Ovary (tissue), 9 donors: ENCODE data around the gene PAAF1. TPM values are rescaled to one million over a fixed set of nuclear protein-coding genes. Genes with fewer than 3 reads are reported as not detected.
"Not testable (repeated sequence)": the region's sequence is repeated elsewhere in the genome, so short reads cannot be mapped to it uniquely, and the experiment has no call there.

Experiments used
- DNase-seq, 5 donors: peaks; one replicate each; pipeline ENCODE4 v3.0.0-alpha.2; 2019 to 2020
- H3K27ac ChIP-seq, 2 donors: fragments of 200-600 bp; one replicate each; pipeline versions ENCODE4 v1.5.1 to v1.8.0; 2019 to 2022
- H3K27me3 ChIP-seq: fragments of 200-600 bp; one replicate; pipeline ENCODE4 v1.8.0; 2022
- H3K36me3 ChIP-seq: fragments of 200-600 bp; sonication (generic); one replicate; pipeline ENCODE4 v1.5.1; 2019
- H3K4me1 ChIP-seq: one replicate; pipeline ENCODE4 v1.8.1; 2013; ENCODE audit warnings: mild to moderate bottlenecking, moderate library complexity; ENCODE audit not compliant: insufficient read depth
- H3K4me3 ChIP-seq: fragments of 200-600 bp; sonication (generic); one replicate; pipeline ENCODE4 v1.5.1; 2017
- H3K9me3 ChIP-seq, 2 donors: fragments of 200-600 bp in 1 of 2; sonication (generic) in 1 of 2; one replicate each; pipeline versions ENCODE4 v1.5.1 to v1.8.1; 2013 to 2019; ENCODE audit warnings: mild to moderate bottlenecking in 1 of 2, moderate library complexity in 1 of 2
- CTCF ChIP-seq, 3 donors: fragments of 450-650 bp in 2 of 3; fragments of 200-600 bp in 1 of 3; IDR thresholded peaks; one replicate each; pipeline versions ENCODE4 v1.5.1 to v1.8.0; 2016 to 2022; ENCODE audit warnings: antibody characterized with exemption in 3 of 3, mild to moderate bottlenecking in 1 of 3
- EP300 ChIP-seq: sonication (generic); formaldehyde crosslinking; IDR thresholded peaks from one replicate; pipeline ENCODE4 v1.6.1; 2017; ENCODE audit warnings: antibody characterized with exemption
- POLR2A ChIP-seq: fragments of 450-650 bp; IDR thresholded peaks from one replicate; pipeline ENCODE4 v1.6.1; 2017; ENCODE audit warnings: antibody characterized with exemption, mild to moderate bottlenecking, moderate library complexity
- WGBS, 3 donors: extraction: QIAGEN DNeasy Blood & Tissue Kit in 1 of 3; methylation state at CpG; one replicate each; pipeline versions ENCODE4 v1.1.5 to v1.1.7; 2013 to 2017; 5-methylcytosine and 5-hydroxymethylcytosine counted together
- intact Hi-C, 4 donors: fragments of 100-400 bp; cut with DNase I; formaldehyde crosslinking; loops; one replicate each; pipeline versions ENCODE4 v1.11.0 to v1.15.1; 2022 to 2023
- polyA plus RNA-seq, 2 donors: library from polyadenylated mRNA; stranded (reverse); fragments of 200-250 nt in 1 of 2; fragments of 350-450 nt in 1 of 2; fragmentation: Illumina TruSeq in 1 of 2; extraction: RNeasy Lipid Tissue Mini Kit (QIAGEN cat#74804) in 1 of 2; gene quantifications; one replicate each; pipeline ENCODE4 v1.2.3, GENCODE V29; 2013 to 2014
- total RNA-seq, 7 donors: library from RNA; depleted of rRNA in 2 of 7; stranded (reverse); fragments of >200 nt in 2 of 7; fragmentation: NEBNext Ultra II Directional in 3 of 7; extraction: Animal tissue kit (Norgen Biotek cat#: 25700) in 3 of 7; gene quantifications; one replicate each; pipeline versions ENCODE4 v1.1.0 to v1.2.4, GENCODE V29; 2016 to 2023
- donor health status: DM: no; HTN: no; CAD: no; lungs with moderate emphysema.
- donor health status: DM: no; HTN: no; CAD: no.
- donor health status: Bipolar disorder and iron deficiency.
- donor health status: DM: yes; HTN: yes; CAD: no.
- donor health status: DM: no; HTN: no; CAD: no.
- donor health status: DM: yes; HTN: yes; CAD: no.

Gene PAAF1
- total and polyA plus RNA-seq, 9 donors = 9.5 to 48.0 (median 18.3) TPM

GRCh38 chr11:73875380-73875779 lies 1.4 kb upstream of the PAAF1 start:
- Histone ChIP-seq H3K27ac (no peak overlapping the region), H3K4me3 (peak overlapping the region; percentile 89), H3K36me3 (no peaks in the 10 kb centered on the region), H3K27me3 (no peaks in the 10 kb centered on the region), H3K9me3 (no peaks in the 10 kb centered on the region), H3K4me1 (peaks cover 11% of the 10 kb centered on the region)
- no peak for DNase-seq
- 84 to 87% (median 86%) methylated on average over 1 of the region's 1 CpG for WGBS, 3 donors
- TF ChIP-seq CTCF (IDR thresholded peaks at IDR 0.05) (no peak), EP300 (no peak), POLR2A (no peak)
- intact Hi-C loops = no loop called here

DNA sequence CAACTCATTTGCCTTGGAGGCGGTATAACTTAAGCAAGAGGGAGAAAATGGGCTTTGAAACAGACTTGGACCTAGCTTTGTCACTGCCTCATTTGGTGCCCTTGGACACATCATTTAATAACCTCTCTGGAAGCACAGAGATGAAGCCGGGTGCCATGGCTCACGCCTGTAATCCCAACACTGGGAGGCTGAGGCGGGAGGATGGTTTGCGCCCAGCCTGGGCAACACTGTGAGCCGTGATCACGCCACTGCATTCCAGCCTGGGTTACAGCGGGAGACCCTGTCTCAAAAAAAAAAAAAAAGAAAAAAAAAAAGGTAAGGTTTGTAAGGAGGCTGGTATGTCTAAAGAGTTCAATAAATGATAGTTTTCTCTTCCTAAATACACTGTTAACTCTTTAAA lies 959 bp upstream of the PAAF1 start:
- no peak for DNase-seq
- WGBS, 3 donors = 24 to 31% (median 27%) methylated on average over 8 of the region's 8 CpGs
- H3K4me1 ChIP-seq = peaks cover 11% of the 10 kb centered on the region
- no peaks in the 10 kb centered on the region for H3K9me3 ChIP-seq
- H3K27ac ChIP-seq = peak overlapping the region in 1 of 2 donors; percentile 71
- no peaks in the 10 kb centered on the region for H3K36me3 ChIP-seq
- intact Hi-C loops = no loop called here
- no peaks in the 10 kb centered on the region for H3K27me3 ChIP-seq
- H3K4me3 ChIP-seq = peak overlapping the region; percentile 89
- TF ChIP-seq EP300 (no peak), CTCF (IDR thresholded peaks at IDR 0.05) (no peak), POLR2A (no peak)

GRCh38 chr11:73878771-73879170 lies 2.0 kb downstream of the PAAF1 start:
- 47 to 69% (median 67%) methylated on average over 1 of the region's 1 CpG for WGBS, 3 donors
- Histone ChIP-seq H3K27me3 (no peaks in the 10 kb centered on the region), H3K4me1 (peaks cover 11% of the 10 kb centered on the region), H3K9me3 (no peaks in the 10 kb centered on the region), H3K4me3 (no peak overlapping the region), H3K36me3 (no peaks in the 10 kb centered on the region), H3K27ac (no peak overlapping the region)
- no peak for DNase-seq
- no peak for TF ChIP-seq POLR2A
- TF ChIP-seq CTCF (IDR thresholded peaks at IDR 0.05) = no peak
- TF ChIP-seq EP300 = no peak
- intact Hi-C loops = no loop called here

- H3K27ac ChIP-seq, H3K27me3 ChIP-seq, intact Hi-C loops, DNase-seq, H3K4me1 ChIP-seq, H3K9me3 ChIP-seq, H3K4me3 ChIP-seq, H3K36me3 ChIP-seq: not testable (repeated sequence)
- 81 to 87% (median 83%) methylated on average over 10 of the region's 10 CpGs for WGBS, 3 donors
Observed at GRCh38 chr11:73880449-73880848, 3.6 kb downstream of the PAAF1 start.

GRCh38 chr11:73883856-73884255 lies 7.1 kb downstream of the PAAF1 start:
- Histone ChIP-seq H3K27me3 (no peaks in the 10 kb centered on the region), H3K9me3 (no peaks in the 10 kb centered on the region), H3K4me3 (no peak overlapping the region), H3K4me1 (no peaks in the 10 kb centered on the region), H3K36me3 (no peaks in the 10 kb centered on the region), H3K27ac (no peak overlapping the region)
- no peak for DNase-seq
- intact Hi-C loops = no loop called here
- no peak for TF ChIP-seq CTCF (IDR thresholded peaks at IDR 0.05)
- no peak for TF ChIP-seq EP300
- TF ChIP-seq POLR2A = no peak
- WGBS, 3 donors = 85 to 94% (median 92%) methylated on average over 2 of the region's 2 CpGs
